Activated T-cell treated with anti-CD3 and anti-CD28 coated beads, Interleukin-2, amount 50 U/mL, for 24 hours (primary cell): ENCODE measurements around the gene SEMA3G.

Experiments
- DNase-seq: peaks from one replicate; pipeline ENCODE4 v3.0.0-alpha.2; 2020
- H3K27ac Mint-ChIP-seq: 2 replicates; pipeline ENCODE4 v1.8.0; 2020; ENCODE audit warnings: mild to moderate bottlenecking, mixed read lengths
- H3K27me3 Mint-ChIP-seq: 2 replicates; pipeline ENCODE4 v1.8.0; 2020; ENCODE audit warnings: mixed read lengths
- H3K36me3 Mint-ChIP-seq: 2 replicates; pipeline ENCODE4 v1.8.0; 2020; ENCODE audit warnings: low read depth, mixed read lengths
- H3K4me1 Mint-ChIP-seq: 2 replicates; pipeline ENCODE4 v1.8.0; 2020; ENCODE audit warnings: low read depth, mixed read lengths
- H3K4me3 Mint-ChIP-seq: 2 replicates; pipeline ENCODE4 v1.8.0; 2020; ENCODE audit warnings: mild to moderate bottlenecking, moderate library complexity, mixed read lengths
- H3K9me3 Mint-ChIP-seq: 2 replicates; pipeline ENCODE4 v1.8.0; 2020; ENCODE audit warnings: mixed read lengths

The SEMA3G gene

DNA sequence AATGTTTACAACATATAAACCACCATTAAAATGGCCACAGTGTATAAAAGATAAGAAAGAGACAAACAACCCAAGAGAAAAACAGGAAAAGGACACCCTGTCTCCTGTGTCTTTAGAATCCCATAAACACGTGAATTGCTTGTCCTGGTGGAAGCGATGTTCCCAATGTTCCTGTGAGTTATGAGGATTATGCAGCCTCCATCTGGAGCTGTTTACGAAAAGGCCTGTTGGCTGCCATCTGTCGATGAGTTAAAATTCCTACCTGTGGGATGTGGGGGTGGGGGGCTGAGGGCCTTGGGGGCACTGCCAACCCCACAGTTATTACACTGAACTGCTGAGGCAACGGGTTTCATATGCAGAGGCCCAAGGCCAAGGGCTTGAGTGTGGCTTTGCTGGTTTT is 24.1 kb upstream of the SEMA3G start:
- Mint-ChIP-seq H3K36me3 (peaks cover 85% of the 10 kb centered on the region), H3K27ac (no peak overlapping the region), H3K4me3 (no peak overlapping the region), H3K4me1 (peaks cover 5% of the 10 kb centered on the region), H3K9me3 (no peaks in the 10 kb centered on the region), H3K27me3 (no peaks in the 10 kb centered on the region)
- DNase-seq: no peak

DNA sequence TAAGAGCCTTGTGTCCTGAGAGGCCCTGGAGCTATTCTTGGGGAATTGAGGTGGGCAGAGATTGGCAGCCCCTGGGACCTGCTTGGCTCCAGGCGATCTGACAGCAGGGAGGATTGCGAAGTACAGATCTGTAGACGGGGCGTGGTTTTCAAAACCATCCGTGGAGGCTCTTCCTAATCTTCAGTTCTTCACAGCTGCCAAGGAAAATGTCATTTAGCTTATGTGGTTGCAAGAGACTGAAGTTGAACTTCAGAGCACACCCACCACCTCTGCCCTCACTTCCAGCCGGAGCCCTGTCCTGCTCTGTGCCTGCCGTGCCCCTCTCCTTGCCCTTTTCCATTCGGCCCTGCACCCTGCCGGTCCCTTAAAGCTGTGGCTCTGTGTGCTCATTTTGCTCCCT is 23.4 kb upstream of the SEMA3G start:
- no peak for DNase-seq
- H3K9me3 Mint-ChIP-seq: no peaks in the 10 kb centered on the region
- H3K27me3 Mint-ChIP-seq: no peaks in the 10 kb centered on the region
- H3K4me3 Mint-ChIP-seq: no peak overlapping the region
- peak overlapping the region; percentile 30 for H3K27ac Mint-ChIP-seq
- H3K4me1 Mint-ChIP-seq: peaks cover 6% of the 10 kb centered on the region
- H3K36me3 Mint-ChIP-seq: peaks cover 81% of the 10 kb centered on the region

DNA sequence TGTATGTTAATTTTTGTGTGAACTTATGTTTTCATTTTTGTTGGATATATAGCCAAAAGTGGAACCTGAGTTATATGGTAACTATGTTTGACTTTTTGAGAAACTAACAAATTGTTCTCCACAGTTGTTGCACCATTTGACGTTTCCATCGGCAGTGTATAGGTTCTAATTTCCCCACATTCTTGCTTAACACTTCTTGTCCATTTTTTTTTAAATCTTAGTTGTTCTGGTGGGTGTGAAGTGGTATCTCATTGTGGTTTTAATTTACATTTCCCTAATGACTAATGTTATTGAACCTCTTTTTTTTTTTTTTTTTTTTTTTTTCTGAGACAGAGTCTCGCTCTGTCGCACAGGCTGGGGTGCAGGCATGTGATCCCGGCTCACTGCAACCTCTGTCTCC is 18.5 kb upstream of the SEMA3G start:
- no peak overlapping the region for H3K4me3 Mint-ChIP-seq
- H3K36me3 Mint-ChIP-seq: peaks cover 82% of the 10 kb centered on the region
- no peaks in the 10 kb centered on the region for H3K27me3 Mint-ChIP-seq
- H3K27ac Mint-ChIP-seq: no peak overlapping the region
- H3K9me3 Mint-ChIP-seq: no peaks in the 10 kb centered on the region
- peaks cover 21% of the 10 kb centered on the region for H3K4me1 Mint-ChIP-seq
- no peak for DNase-seq

DNA sequence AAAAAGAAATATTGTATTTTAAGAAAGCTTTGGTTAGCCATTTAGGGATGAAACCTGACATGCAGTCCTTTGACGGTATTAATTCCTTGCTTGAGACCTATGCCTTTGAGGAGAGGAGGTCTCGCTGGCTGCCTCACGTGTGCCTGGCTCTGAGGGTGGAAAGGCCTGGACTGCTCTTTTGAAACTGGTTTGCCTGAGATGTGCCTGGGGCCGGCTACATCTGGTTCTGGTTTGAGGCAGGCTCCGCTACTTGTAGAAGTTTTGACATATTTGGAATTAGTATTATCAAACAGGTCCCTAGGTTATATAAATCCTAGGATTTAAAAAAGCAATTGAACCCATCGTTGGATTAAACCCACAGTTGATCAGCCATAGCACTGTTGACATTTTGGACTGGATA is 17.0 kb upstream of the SEMA3G start:
- no peaks in the 10 kb centered on the region for H3K9me3 Mint-ChIP-seq
- peaks cover 85% of the 10 kb centered on the region for H3K36me3 Mint-ChIP-seq
- no peak for DNase-seq
- H3K4me3 Mint-ChIP-seq: no peak overlapping the region
- peaks cover 37% of the 10 kb centered on the region for H3K4me1 Mint-ChIP-seq
- no peaks in the 10 kb centered on the region for H3K27me3 Mint-ChIP-seq
- H3K27ac Mint-ChIP-seq: no peak overlapping the region

DNA sequence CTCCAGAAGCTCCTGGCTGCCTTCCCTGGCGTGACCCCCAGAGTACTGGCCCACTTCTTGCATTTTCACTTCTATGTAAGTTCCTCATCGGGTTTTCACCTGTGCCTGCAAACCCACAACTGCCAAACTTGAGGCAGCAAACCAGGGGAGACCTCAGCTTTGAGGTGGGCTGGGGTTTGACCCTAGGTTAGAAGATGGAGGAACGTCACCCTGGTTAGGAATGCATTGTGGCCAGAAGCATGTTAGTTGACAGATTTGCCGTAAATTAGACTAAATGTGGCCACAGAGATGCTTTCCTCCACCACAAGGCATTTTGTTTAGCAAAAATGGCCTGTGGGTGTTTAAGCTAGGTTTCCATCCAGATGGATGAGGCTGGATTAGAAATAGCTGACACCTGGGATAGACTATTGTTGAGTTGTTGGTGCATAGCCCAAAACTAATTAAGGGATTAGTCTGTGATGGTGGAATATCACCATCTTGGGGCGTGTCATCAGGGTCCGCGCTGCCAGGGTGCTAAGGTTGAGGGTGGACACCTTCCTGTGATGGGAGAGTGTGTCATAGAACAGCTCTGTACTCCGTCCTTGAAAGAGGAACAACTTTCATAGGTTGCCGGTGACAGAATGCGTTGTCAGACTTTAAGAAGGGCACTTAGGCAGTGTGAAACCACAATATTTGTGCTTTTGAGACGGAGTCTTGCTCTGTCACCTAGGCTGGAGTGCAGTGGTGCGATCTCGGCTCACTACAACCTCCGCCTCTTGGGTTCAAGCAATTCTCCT is 14.1 kb upstream of the SEMA3G start:
- no peaks in the 10 kb centered on the region for H3K27me3 Mint-ChIP-seq
- DNase-seq: no peak
- peaks cover 70% of the 10 kb centered on the region for H3K36me3 Mint-ChIP-seq
- peaks cover 54% of the 10 kb centered on the region for H3K4me1 Mint-ChIP-seq
- H3K27ac Mint-ChIP-seq: peak overlapping the region; percentile 67
- H3K9me3 Mint-ChIP-seq: no peaks in the 10 kb centered on the region
- H3K4me3 Mint-ChIP-seq: no peak overlapping the region

DNA sequence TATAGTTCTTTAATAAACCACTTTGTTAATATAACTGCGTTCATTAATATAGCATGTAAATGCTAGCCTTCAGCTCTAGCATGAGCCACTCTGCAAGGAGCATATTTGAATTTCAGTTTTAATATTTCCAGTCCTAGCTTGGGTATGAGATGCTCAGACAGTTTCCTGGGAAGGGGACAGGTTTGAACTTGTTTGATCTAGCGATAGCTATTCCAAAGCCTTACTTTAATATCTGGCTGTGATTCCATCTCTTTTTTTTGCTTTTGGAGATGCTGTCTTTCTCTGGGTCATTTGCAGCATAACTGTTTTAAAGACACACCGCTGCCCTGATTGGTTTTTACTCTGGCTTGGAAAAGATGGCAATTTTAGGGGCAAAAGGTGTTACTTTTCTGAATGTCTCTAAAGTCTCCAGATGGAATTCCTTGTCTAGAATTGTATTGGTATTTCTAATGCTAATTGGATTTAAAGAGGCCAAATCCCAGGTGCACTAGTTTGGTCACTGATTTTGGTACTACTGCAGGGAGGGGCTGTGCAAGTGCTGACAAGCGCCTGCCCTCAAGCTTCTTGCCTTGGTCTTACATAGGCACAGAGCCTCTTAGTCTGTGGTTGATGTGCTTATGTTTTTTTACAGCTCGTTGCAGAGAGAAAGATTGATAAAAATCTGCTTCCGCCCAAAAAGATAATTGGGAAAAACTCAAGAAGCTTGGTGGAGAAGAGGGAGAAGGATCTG is 13.3 kb upstream of the SEMA3G start:
- H3K27ac Mint-ChIP-seq: peak overlapping the region; percentile 67
- H3K9me3 Mint-ChIP-seq: no peaks in the 10 kb centered on the region

DNA sequence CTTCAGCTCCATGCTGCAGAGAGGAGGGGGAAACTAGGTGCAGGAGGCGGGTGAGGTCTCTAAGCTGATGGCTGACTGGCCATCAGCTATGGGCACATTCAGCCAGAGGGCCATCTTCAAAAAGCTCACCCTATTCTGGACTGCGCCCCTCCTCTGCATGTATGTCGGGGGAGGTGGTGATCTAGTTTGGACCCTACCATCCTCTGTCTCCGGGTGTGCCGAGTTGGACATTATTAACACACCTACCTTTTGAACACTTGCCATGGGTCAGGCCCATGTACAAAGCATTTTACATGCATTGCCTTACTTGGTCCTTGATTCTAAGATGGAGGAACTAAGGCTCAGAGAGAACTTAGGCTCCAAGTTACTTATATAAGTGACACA is 11.9 kb upstream of the SEMA3G start:
- H3K27ac Mint-ChIP-seq: peak overlapping the region; percentile 97
- DNase-seq: no peak
- H3K36me3 Mint-ChIP-seq: peaks cover 54% of the 10 kb centered on the region
- no peaks in the 10 kb centered on the region for H3K9me3 Mint-ChIP-seq
- peak overlapping the region; percentile 96 for H3K4me3 Mint-ChIP-seq
- no peaks in the 10 kb centered on the region for H3K27me3 Mint-ChIP-seq
- peaks cover 49% of the 10 kb centered on the region for H3K4me1 Mint-ChIP-seq

More for the DNA sequence above, 13.3 kb upstream of the SEMA3G start:
- Mint-ChIP-seq H3K27me3 (no peaks in the 10 kb centered on the region), H3K4me3 (no peak overlapping the region), H3K4me1 (peaks cover 56% of the 10 kb centered on the region), H3K36me3 (peaks cover 65% of the 10 kb centered on the region)
- no peak for DNase-seq

DNA sequence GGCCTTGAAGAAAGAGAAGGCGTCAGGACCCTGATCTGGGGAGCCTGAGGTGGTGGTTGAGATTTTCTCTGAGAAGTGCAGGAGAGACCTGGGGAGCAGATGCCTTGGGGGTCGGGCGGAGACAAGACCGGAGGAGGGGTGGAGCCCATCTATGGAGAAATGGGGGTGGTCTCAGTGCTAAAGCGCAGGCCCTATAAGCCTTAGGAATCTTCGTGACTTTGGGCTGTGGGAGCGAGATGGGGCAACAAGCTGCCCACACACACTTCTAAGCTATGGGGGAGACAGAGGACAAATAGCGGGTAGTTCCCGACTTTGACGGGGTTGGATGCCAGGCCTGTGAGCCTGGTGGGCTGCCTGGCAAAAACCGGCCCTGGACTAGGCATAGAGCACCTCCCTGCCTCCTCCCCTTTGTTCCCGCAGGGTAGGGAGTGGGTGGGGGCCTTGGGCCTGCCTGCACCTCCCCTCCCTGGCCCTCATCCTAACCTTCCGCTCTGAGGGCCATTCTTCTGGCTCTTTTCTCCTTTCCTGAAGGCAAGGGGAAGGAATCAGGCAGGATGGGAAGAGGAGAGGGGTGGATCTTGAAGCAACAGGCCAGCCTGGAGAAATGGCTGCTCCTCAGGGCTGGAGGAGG is 11.4 kb upstream of the SEMA3G start:
- Mint-ChIP-seq H3K36me3 (peaks cover 52% of the 10 kb centered on the region), H3K4me3 (peak overlapping the region; percentile 96), H3K27me3 (no peaks in the 10 kb centered on the region), H3K9me3 (no peaks in the 10 kb centered on the region), H3K27ac (peak overlapping the region; percentile 97), H3K4me1 (peaks cover 49% of the 10 kb centered on the region)
- peak; percentile 49 for DNase-seq

DNA sequence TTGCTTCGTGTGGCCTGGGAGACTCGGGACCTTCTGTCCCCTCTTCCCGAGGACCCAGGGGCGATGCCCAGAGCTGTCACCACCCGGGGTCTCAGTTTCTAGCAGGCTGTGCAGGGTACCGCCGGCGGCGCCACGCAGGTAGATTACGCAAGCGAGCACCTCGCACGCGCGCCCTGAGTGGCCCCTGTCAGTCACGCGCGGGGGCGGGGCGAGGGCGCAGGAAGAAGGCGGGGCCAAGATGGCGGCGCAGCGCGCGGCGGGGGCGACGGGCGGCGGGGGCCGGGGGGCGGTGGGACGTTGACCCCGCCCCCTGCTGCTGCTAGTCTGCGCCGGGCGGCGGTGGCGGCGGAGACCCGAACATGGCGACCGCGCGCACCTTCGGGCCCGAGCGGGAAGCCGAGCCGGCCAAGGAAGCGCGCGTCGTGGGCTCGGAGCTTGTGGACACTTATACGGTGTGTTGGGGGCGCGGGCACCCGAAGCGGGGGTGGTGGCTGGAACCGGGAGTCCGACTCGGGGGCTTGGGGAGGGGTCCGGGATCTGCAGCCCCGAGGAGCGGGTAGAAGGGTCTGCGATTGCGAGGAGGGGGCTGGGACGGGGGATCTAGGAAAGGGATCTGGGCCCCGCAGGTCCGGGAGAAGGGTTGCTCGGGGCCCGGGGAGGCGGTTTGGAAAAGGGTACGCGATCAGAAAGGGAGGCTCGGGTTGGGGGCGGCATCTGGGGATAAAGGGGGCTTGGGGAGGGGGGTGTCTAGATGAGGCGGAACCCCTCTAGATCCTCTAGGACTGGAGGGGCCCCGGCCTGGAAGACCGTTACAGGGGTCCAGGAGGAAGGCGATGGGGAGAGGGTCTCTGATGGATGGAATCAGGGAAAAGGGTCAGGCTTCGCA is 10.6 kb upstream of the SEMA3G start, which contains the start of gene NISCH:
NISCH (plus strand) TSS at position 322 of the 886 bp plus-strand sequence; CDS start at position 360, 38 bp downstream.
- DNase-seq: peak; percentile 99
- Mint-ChIP-seq H3K27ac (peak within 1 kb of the TSS; percentile 97), H3K9me3 (no peaks in the 10 kb centered on the region), H3K36me3 (peaks cover 44% of the 10 kb centered on the region), H3K4me1 (peaks cover 49% of the 10 kb centered on the region), H3K27me3 (no peaks in the 10 kb centered on the region), H3K4me3 (peak within 1 kb of the TSS; percentile 96)

DNA sequence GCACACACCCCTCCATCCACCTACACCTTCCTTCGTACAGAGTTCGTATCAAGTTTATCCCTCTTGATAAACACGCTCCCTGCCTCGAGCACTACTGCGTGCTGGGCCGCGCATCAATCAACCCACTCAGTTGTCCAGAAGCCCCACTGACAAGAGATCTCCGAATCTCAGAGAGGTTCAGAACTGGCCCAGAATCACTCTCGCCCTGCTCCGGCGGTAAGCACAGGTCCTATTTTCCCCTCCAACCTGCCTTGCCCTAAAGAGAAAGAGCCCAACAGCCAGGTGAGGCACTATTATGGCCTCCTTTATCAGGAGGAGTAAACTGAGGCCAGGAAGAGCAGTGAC is 10.0 kb upstream of the SEMA3G start:
- peaks cover 48% of the 10 kb centered on the region for H3K4me1 Mint-ChIP-seq
- H3K27ac Mint-ChIP-seq: peak overlapping the region; percentile 97
- H3K9me3 Mint-ChIP-seq: no peaks in the 10 kb centered on the region
- DNase-seq: no peak
- peaks cover 38% of the 10 kb centered on the region for H3K36me3 Mint-ChIP-seq
- H3K27me3 Mint-ChIP-seq: no peaks in the 10 kb centered on the region
- H3K4me3 Mint-ChIP-seq: peak overlapping the region; percentile 96

DNA sequence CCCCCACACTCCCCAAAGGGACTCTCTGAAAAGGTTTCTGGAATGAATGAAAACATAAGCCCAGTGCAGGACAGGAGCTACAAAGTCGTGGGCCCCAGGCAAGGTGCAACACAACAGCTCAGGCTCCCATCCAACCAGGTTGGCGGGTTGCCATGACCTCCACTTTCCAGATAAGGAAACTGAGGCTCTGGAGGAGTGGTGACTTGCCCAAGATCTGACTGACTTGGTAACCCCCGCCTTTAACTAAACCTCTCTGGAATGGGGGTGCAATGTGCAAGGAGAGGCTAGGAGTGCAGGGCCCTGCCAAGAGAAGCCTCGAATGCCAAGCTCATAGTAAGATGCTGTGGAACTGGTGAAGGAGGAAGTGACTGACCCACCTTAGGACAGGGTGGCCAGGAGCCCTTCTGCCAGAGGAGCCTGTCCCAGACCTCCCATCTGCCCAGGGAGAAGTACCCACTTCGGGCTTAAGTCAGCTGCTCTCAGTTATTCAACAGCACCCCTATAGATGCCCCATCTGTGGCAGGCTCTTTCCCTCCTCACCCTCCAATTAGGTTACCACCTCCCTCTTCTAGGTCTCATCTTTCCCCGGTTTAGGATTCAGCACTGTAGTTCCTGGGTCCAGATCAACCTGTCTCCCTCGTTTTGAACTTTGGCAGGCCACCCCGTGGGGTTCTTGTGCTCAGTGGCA is 9.5 kb upstream of the SEMA3G start:
- Mint-ChIP-seq H3K9me3 (no peaks in the 10 kb centered on the region), H3K36me3 (peaks cover 33% of the 10 kb centered on the region), H3K27ac (peak overlapping the region; percentile 97), H3K27me3 (no peaks in the 10 kb centered on the region), H3K4me3 (peak overlapping the region; percentile 96), H3K4me1 (peaks cover 47% of the 10 kb centered on the region)
- peak; percentile 51 for DNase-seq

DNA sequence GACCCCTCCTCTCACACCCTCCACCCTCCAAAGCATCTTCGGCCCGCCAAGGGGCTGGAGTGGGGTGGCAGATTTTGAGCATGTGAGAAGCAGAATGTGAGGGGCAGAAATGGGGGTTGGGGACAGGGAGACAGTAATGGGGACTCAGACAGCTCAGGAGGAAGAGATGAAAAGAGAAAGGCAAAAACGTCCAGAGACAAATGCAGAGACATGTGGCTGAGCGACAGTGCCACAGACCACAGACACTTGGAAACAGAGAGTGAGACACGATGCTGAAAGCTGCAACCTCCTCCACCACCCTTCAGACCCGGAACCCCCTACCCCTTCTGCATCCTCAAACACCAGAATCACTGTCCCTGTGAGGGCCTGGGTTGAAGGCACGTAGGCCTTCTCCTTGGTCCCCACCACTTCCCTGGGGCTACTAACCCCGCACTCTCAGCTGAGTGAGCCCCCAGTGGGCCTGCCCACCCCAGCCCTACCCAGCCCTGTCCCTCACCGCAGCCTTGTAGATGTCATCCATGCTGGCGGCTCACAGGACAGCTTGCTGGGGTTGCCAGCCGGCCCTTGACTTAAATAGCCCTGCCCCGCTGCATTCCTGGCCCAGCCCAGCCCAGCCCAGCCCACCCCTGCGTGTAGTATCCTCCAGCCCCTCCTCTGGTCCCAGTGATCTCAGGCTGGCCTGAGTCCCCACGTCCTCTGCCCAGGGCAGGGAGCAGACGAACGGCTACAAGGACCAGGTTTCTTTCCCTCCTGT is 8.8 kb upstream of the SEMA3G start, which contains the start of gene TNNC1:
TNNC1 (minus strand) TSS at position 546 of the 754 bp plus-strand sequence; CDS start at position 520, 26 bp downstream.
- Mint-ChIP-seq H3K36me3 (peaks cover 26% of the 10 kb centered on the region), H3K9me3 (no peaks in the 10 kb centered on the region), H3K27me3 (no peaks in the 10 kb centered on the region), H3K4me1 (peaks cover 44% of the 10 kb centered on the region), H3K27ac (peak within 1 kb of the TSS; percentile 97), H3K4me3 (peak within 1 kb of the TSS; percentile 96)
- no peak for DNase-seq

DNA sequence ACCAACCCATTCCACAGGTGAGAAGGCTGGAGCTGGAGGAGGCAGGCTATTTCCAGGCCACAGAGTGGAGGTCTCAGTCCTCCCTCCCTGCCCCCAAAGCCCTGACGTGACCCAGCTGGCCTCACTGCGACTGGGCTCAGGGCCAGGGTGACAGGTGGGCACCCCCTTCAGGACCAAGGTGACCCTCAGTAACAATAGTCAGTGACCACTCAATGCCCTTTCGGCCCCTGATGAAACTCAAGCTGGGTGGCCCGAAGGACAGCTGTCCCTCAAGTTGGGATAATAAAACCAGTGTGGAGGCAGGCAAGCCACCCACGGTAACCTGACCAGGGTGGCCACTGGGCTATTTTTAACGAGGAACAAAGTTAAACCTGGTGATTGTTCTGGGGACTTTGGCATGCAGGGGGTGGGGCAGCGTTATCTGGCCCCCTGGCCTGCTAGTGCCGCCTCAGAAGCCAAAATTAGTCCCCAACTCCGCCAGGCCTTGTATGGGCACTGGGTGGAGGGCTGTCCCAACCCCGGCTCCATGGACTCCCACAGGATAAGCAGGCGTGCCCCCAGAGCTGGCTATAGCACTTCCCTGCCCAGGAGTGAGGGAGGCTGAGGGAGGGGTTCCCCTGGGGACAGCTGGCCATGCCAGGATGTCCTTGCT is 7.8 kb upstream of the SEMA3G start:
- Mint-ChIP-seq H3K4me1 (peaks cover 35% of the 10 kb centered on the region), H3K4me3 (no peak overlapping the region)

More for the DNA sequence above, 7.8 kb upstream of the SEMA3G start:
- Mint-ChIP-seq H3K27ac (no peak overlapping the region), H3K9me3 (no peaks in the 10 kb centered on the region), H3K36me3 (peaks cover 16% of the 10 kb centered on the region), H3K27me3 (no peaks in the 10 kb centered on the region)
- no peak for DNase-seq
